Glutamatergic neuron (in vitro differentiated cells): ENCODE measurements around the gene XYLB. TPM values are rescaled to one million over a fixed set of nuclear protein-coding genes. Genes with fewer than 3 reads are reported as not detected.
"Not testable (repeated sequence)": the region's sequence is repeated elsewhere in the genome, so short reads cannot be mapped to it uniquely, and the experiment has no call there.

Source experiments
- DNase-seq: peaks from one replicate; pipeline ENCODE4 v3.0.0; 2022
- H3K27ac Mint-ChIP-seq: one replicate; pipeline ENCODE4 v1.8.0; 2020; ENCODE audit warnings: mild to moderate bottlenecking, mixed read lengths, inconsistent platforms; ENCODE audit not compliant: unreplicated experiment
- H3K27me3 Mint-ChIP-seq: one replicate; pipeline ENCODE4 v1.8.0; 2020; ENCODE audit warnings: mild to moderate bottlenecking, moderate library complexity, mixed read lengths, inconsistent platforms; ENCODE audit not compliant: unreplicated experiment
- H3K36me3 Mint-ChIP-seq: one replicate; pipeline ENCODE4 v1.8.0; 2020; ENCODE audit warnings: mild to moderate bottlenecking, mixed read lengths, inconsistent platforms; ENCODE audit not compliant: unreplicated experiment
- H3K4me1 Mint-ChIP-seq: one replicate; pipeline ENCODE4 v1.8.0; 2020; ENCODE audit warnings: mild to moderate bottlenecking, low read depth, mixed read lengths, inconsistent platforms; ENCODE audit not compliant: unreplicated experiment
- H3K4me3 Mint-ChIP-seq: one replicate; pipeline ENCODE4 v1.8.0; 2020; ENCODE audit warnings: mild to moderate bottlenecking, mixed read lengths, inconsistent platforms; ENCODE audit not compliant: unreplicated experiment
- H3K9me3 Mint-ChIP-seq: one replicate; pipeline ENCODE4 v1.8.0; 2020; ENCODE audit warnings: mild to moderate bottlenecking, moderate library complexity, mixed read lengths, inconsistent platforms; ENCODE audit not compliant: unreplicated experiment
- CTCF ChIP-seq: fragments of 200-600 bp; sonication (generic); IDR thresholded peaks from one replicate; pipeline ENCODE4 v1.5.0; 2021; ENCODE audit not compliant: partially characterized antibody, unreplicated experiment
- total RNA-seq: library from RNA; stranded (reverse); fragmentation: NEBNext Ultra II Directional; extraction: Animal tissue kit (Norgen Biotek cat#: 25700); gene quantifications from one replicate; pipeline ENCODE4 v1.2.1, GENCODE V29; 2021; ENCODE audit not compliant: unreplicated experiment

XYLB gene
- total RNA-seq, 1 donor from 2014 or later: 2.6 TPM

GRCh38 chr3:38315488-38316230 is 30.9 kb upstream of the XYLB start:
- H3K27me3 Mint-ChIP-seq: peaks cover 3% of the 10 kb centered on the region
- H3K27ac Mint-ChIP-seq: no peak overlapping the region
- H3K9me3 Mint-ChIP-seq: peaks cover 3% of the 10 kb centered on the region
- H3K4me1 Mint-ChIP-seq: peaks cover 8% of the 10 kb centered on the region
- peaks cover 4% of the 10 kb centered on the region for H3K36me3 Mint-ChIP-seq
- TF ChIP-seq CTCF: no peak
- H3K4me3 Mint-ChIP-seq: no peak overlapping the region
- DNase-seq: no peak

- H3K36me3 Mint-ChIP-seq: peaks cover 4% of the 10 kb centered on the region
- no peak overlapping the region for H3K27ac Mint-ChIP-seq
- DNase-seq: no peak
- TF ChIP-seq CTCF: no peak
- H3K4me1 Mint-ChIP-seq: peaks cover 8% of the 10 kb centered on the region
- peaks cover 2% of the 10 kb centered on the region for H3K9me3 Mint-ChIP-seq
- no peak overlapping the region for H3K4me3 Mint-ChIP-seq
- peaks cover 3% of the 10 kb centered on the region for H3K27me3 Mint-ChIP-seq
Observed at GRCh38 chr3:38316356-38317191, 30.0 kb upstream of the XYLB start.

- DNase-seq: no peak
- TF ChIP-seq CTCF: no peak
- no peak overlapping the region for H3K27ac Mint-ChIP-seq
- peaks cover 2% of the 10 kb centered on the region for H3K9me3 Mint-ChIP-seq
- no peak overlapping the region for H3K4me3 Mint-ChIP-seq
- peaks cover 8% of the 10 kb centered on the region for H3K4me1 Mint-ChIP-seq
- peaks cover 1% of the 10 kb centered on the region for H3K36me3 Mint-ChIP-seq
- H3K27me3 Mint-ChIP-seq: peaks cover 3% of the 10 kb centered on the region
Observed at GRCh38 chr3:38317192-38317759, 29.3 kb upstream of the XYLB start.

- Mint-ChIP-seq H3K36me3 (no peaks in the 10 kb centered on the region), H3K4me1 (peaks cover 5% of the 10 kb centered on the region), H3K27me3 (peaks cover 2% of the 10 kb centered on the region), H3K4me3 (no peak overlapping the region), H3K27ac (no peak overlapping the region), H3K9me3 (peaks cover 2% of the 10 kb centered on the region)
- no peak for DNase-seq
- no peak for TF ChIP-seq CTCF
Observed at GRCh38 chr3:38318766-38319671, 27.6 kb upstream of the XYLB start.

GRCh38 chr3:38320638-38321037 is 25.9 kb upstream of the XYLB start:
- not testable (repeated sequence) for H3K36me3 Mint-ChIP-seq, H3K4me1 Mint-ChIP-seq, H3K27me3 Mint-ChIP-seq, H3K4me3 Mint-ChIP-seq, H3K9me3 Mint-ChIP-seq, DNase-seq, H3K27ac Mint-ChIP-seq
